A673 (cell line): ENCODE results near the gene RHBDF2. TPM values are rescaled to one million over a fixed set of nuclear protein-coding genes. Genes with fewer than 3 reads are reported as not detected.

Source experiments
- BruUV-seq: library from RNA; stranded (reverse); fragments of 400-500 nt; replicated peaks from 2 replicates; lab custom pipeline; 2021; lab: Mats Ljungman, UMichigan
- CTCF ChIA-PET: fragments of 300-600 bp; sonication (Branson Sonifier 250); formaldehyde crosslinking; loops from one replicate; lab custom pipeline; 2022; ENCODE audit warnings: antibody characterized with exemption; lab: Charles Lee
- POLR2A ChIA-PET: fragments of 300-600 bp; sonication (Branson Sonifier 250); formaldehyde crosslinking; loops from one replicate; lab custom pipeline; 2022; ENCODE audit warnings: antibody characterized with exemption; ENCODE audit not compliant: low non-redundant PET; lab: Charles Lee
- DNase-seq: peaks from one replicate; pipeline ENCODE4 v3.0.0-alpha.2; 2015; ENCODE audit warnings: low spot score
- H3K27ac ChIP-seq: fragments of 200-600 bp; sonication (generic); 2 replicates; pipeline ENCODE4 v1.5.1; 2016; ENCODE audit warnings: mixed run types, low read depth, mild to moderate bottlenecking, mixed read lengths, antibody characterized with exemption, low read length; ENCODE audit not compliant: poor library complexity, severe bottlenecking
- H3K27me3 ChIP-seq: fragments of 200-600 bp; sonication (generic); replicated peaks from 2 replicates; pipeline ENCODE4 v1.6.1; 2017; ENCODE audit warnings: mixed run types, low read depth, mild to moderate bottlenecking, mixed read lengths, antibody characterized with exemption, low read length; ENCODE audit not compliant: insufficient read depth, poor library complexity
- H3K36me3 ChIP-seq: fragments of 200-600 bp; sonication (generic); 2 replicates; pipeline ENCODE4 v1.6.1; 2016; ENCODE audit warnings: mixed run types, mild to moderate bottlenecking, mixed read lengths, antibody characterized with exemption, low read length; ENCODE audit not compliant: insufficient read depth, poor library complexity, severe bottlenecking
- H3K4me1 ChIP-seq: fragments of 200-600 bp; sonication (generic); 2 replicates; pipeline ENCODE4 v1.6.1; 2017; ENCODE audit warnings: mixed run types, mild to moderate bottlenecking, mixed read lengths, antibody characterized with exemption, low read length; ENCODE audit not compliant: insufficient read depth, poor library complexity, severe bottlenecking
- H3K4me3 ChIP-seq: fragments of 200-600 bp; sonication (generic); 2 replicates; pipeline ENCODE4 v1.5.1; 2016; ENCODE audit warnings: low read depth, mixed run types, mild to moderate bottlenecking, mixed read lengths, low read length; ENCODE audit not compliant: poor library complexity, severe bottlenecking
- H3K9me3 ChIP-seq: fragments of 200-600 bp; sonication (generic); 2 replicates; pipeline ENCODE4 v1.6.1; 2016; ENCODE audit warnings: mixed run types, low read depth, mild to moderate bottlenecking, mixed read lengths, antibody characterized with exemption, low read length; ENCODE audit not compliant: poor library complexity, severe bottlenecking
- CTCF ChIP-seq: fragments of 300-800, 200-600 bp; sonication (generic); conservative IDR thresholded peaks from 2 replicates; pipeline ENCODE4 v1.5.1; 2017; ENCODE audit warnings: low read depth, mild to moderate bottlenecking, antibody characterized with exemption, low read length, moderate library complexity, mixed read lengths
- EZH2 ChIP-seq: fragments of 200-600 bp; sonication (generic); IDR thresholded peaks from 2 replicates; pipeline ENCODE4 v1.6.1; 2017; ENCODE audit warnings: borderline replicate concordance, low read depth, mild to moderate bottlenecking, mixed read lengths, antibody characterized with exemption, low read length; ENCODE audit not compliant: poor library complexity, severe bottlenecking
- intact Hi-C: fragments of 100-400 bp; cut with micrococcal nuclease; formaldehyde crosslinking; loops from one replicate; pipeline ENCODE4 v1.10.0; 2022; ENCODE audit not compliant: unreplicated experiment
- total RNA-seq: library from RNA; stranded (reverse); gene quantifications from 2 replicates; pipeline ENCODE4 v1.2.3, GENCODE V29; 2021

RHBDF2 gene
- total RNA-seq, 1 experiment from 2014 or later = 20.4 TPM

GRCh38 chr17:76431509-76431908 lies 69.7 kb downstream of the RHBDF2 start:
- TF ChIP-seq CTCF (no peak), EZH2 (no peak)
- ChIA-PET CTCF (no interaction called here), POLR2A (no interaction called here)
- Histone ChIP-seq H3K36me3 (no peaks in the 10 kb centered on the region), H3K9me3 (no peaks in the 10 kb centered on the region), H3K4me3 (no peak overlapping the region), H3K27ac (no peak overlapping the region), H3K27me3 (no peaks in the 10 kb centered on the region), H3K4me1 (peaks cover 7% of the 10 kb centered on the region)
- intact Hi-C loops = no loop called here
- DNase-seq = no peak
- no TSS peak for BruUV-seq

- Histone ChIP-seq H3K4me3 (no peak overlapping the region), H3K4me1 (peaks cover 7% of the 10 kb centered on the region), H3K36me3 (no peaks in the 10 kb centered on the region), H3K27me3 (no peaks in the 10 kb centered on the region), H3K27ac (no peak overlapping the region), H3K9me3 (no peaks in the 10 kb centered on the region)
- DNase-seq = no peak
- intact Hi-C loops = no loop called here
- ChIA-PET POLR2A (no interaction called here), CTCF (no interaction called here)
- no peak for TF ChIP-seq EZH2
- no peak for TF ChIP-seq CTCF
- no TSS peak for BruUV-seq
Measured at GRCh38 chr17:76428511-76428910, 72.7 kb downstream of the RHBDF2 start.

GRCh38 chr17:76427501-76428231 lies 73.6 kb downstream of the RHBDF2 start:
- DNase-seq = no peak
- POLR2A ChIA-PET = interaction anchor here (0.5 kb wide), 1 partner anchor 22 kb away, joined by 5 read pairs; no protein-coding TSS in a partner anchor
- no peak overlapping the region for H3K4me3 ChIP-seq

More at GRCh38 chr17:76427501-76428231, 73.6 kb downstream of the RHBDF2 start:
- H3K27me3 ChIP-seq = no peaks in the 10 kb centered on the region
- intact Hi-C loops = no loop called here
- H3K4me1 ChIP-seq = peaks cover 7% of the 10 kb centered on the region
- no TSS peak for BruUV-seq
- peak overlapping the region; percentile 11 for H3K27ac ChIP-seq
- H3K36me3 ChIP-seq = no peaks in the 10 kb centered on the region
- no peak for TF ChIP-seq CTCF
- TF ChIP-seq EZH2 = no peak
- CTCF ChIA-PET = no interaction called here
- no peaks in the 10 kb centered on the region for H3K9me3 ChIP-seq
